ENCODE measurements around the gene BLOC1S4.
A peak's percentile ranks its signal among the peaks of the same experiment; 100 is the strongest.
"Not testable (repeated sequence)": the region's sequence is repeated elsewhere in the genome, so short reads cannot be mapped to it uniquely, and the experiment has no call there.

BLOC1S4 gene, protein sequence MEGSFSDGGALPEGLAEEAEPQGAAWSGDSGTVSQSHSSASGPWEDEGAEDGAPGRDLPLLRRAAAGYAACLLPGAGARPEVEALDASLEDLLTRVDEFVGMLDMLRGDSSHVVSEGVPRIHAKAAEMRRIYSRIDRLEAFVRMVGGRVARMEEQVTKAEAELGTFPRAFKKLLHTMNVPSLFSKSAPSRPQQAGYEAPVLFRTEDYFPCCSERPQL

DNA sequence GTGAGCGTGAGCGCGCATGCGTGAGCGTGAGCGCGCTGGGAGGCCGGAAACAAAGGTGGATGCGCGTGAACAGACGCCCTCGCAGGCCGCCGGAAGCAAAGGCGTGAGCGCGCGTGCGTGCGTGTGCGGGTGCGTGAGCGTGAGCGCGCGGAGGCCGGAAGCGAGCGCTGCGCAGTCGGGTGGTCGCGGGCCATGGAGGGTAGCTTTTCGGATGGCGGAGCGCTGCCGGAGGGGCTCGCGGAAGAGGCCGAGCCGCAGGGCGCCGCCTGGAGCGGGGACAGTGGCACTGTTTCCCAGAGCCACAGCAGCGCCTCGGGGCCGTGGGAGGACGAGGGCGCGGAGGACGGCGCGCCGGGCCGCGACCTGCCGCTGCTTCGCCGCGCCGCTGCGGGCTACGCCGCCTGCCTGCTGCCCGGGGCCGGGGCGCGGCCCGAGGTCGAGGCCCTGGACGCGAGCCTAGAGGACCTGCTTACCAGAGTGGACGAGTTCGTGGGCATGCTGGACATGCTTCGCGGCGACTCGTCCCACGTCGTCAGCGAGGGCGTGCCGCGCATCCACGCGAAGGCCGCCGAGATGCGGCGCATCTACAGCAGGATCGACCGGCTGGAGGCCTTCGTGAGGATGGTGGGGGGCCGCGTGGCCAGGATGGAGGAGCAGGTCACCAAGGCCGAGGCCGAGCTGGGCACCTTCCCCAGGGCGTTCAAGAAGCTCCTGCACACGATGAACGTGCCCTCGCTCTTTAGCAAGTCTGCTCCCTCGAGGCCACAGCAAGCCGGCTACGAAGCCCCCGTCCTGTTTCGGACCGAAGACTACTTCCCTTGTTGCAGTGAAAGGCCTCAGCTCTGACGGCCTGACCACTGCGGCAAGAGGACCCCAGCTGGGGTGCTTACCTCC is at the start of gene BLOC1S4:
Gene BLOC1S4 (plus strand): TSS at position 157 of the 894 bp plus-strand sequence. CDS start 36 bp downstream, at position 193.
- peak; percentile 95 for DNase-seq (ENCODE audit: low spot score)

DNA sequence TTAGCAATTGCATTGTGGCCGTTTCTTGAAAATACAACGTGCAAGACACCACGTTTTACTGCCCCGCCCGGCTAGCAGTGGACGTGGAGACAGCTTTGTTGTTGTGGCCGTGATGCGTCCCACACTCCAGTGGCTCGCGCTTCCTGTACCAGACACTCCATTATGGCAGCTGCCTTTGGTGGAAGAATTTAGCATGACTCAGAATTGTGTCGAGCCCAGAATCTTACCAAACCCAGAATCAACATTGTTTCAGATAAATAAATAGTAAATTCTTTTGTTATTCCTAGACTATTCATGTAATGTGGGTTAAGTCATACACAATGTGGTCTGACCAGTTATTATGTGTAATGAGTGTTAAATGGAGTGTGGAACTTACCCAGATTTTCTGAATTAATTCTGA is 47.6 kb upstream of the BLOC1S4 start:
- no peak for DNase-seq (ENCODE audit: low spot score)

DNA sequence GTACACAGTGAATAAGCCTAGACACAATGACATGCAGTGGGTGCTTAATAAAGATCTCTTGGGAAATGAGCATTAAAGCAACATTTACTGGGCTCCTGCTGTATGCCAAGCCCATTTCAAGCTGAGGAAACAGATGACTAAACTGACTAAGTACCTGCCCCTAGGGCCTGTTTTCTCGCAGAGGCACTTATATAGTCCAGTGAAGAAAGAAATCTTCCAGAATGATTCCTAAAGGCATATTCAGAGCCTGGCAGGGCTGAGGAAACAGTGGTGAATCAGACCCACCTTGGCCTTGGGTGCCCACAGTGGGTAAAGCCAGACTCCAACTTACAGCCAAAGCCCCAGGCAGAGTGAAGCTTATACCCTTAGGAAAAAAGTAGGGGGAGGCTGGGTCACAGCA is 44.3 kb upstream of the BLOC1S4 start:
- DNase-seq (ENCODE audit: low spot score): no peak

DNA sequence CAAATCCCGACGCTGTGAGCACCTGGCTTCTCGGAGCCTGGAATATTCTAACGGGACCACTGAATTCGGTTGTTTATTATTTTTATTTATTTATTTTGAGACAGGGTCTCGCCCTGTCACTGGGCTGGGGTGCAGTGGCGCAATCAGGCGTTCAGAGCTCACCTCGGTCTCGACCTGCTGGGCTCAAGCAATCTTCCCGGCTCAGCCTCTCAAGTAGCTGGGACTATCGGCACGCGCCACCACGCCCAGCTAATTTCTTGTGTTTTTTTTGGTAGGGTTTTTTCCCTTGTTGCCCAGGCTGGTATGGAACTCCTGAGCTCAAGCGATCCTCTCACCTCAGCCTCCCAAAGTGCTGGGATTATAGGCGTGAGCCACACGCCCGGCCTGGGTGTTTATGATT is 43.8 kb upstream of the BLOC1S4 start:
- no peak for DNase-seq (ENCODE audit: low spot score)

DNA sequence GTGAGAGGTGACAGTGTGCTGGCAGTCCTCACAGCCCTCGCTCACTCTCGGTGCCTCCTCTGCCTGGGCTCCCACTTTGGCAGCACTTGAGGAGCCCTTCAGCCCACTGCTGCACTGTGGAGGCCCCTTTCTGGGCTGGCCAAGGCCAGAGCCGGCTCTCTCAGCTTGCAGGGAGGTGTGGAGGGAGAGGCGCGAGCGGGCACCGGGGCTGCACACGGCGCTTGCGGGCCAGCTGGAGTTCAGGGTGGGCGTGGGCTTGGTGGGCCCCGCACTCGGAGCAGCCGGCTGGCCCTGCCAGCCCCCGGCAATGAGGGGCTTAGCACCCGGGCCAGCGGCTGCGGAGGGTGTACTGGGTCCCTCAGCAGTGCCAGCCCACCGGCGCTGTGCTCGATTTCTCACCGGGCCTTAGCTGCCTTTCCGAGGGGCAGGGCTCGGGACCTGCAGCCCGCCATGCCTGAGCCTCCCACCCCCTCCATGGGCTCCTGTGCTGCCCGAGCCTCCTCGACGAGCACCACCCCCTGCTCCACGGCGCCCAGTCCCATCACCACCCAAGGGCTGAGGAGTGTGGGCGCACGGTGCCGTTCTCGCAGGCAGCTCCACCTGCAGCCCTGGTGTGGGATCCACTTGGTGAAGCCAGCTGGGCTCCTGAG is 43.3 kb upstream of the BLOC1S4 start:
- DNase-seq (ENCODE audit: low spot score): not testable (repeated sequence)

DNA sequence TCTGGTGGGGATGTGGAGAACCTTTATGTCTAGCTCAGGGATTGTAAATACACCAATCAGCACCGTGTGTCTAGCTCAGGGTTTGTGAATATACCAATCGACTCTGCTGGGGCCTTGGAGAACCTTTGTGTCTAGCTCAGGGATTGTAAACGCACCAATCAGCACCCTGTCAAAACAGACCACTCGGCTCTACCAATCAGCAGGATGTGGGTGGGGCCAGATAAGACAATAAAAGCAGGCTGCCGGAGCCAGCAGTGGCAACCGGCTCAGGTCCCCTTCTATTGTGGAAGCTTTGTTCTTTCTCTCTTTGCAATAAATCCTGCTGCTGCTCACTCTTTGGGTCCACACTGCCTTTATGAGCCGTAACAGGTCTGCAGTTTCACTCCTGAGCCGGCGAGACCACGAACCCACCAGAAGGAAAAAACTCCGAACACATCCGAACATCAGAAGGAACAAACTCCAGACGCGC is 42.7 kb upstream of the BLOC1S4 start:
- not testable (repeated sequence) for DNase-seq (ENCODE audit: low spot score)

DNA sequence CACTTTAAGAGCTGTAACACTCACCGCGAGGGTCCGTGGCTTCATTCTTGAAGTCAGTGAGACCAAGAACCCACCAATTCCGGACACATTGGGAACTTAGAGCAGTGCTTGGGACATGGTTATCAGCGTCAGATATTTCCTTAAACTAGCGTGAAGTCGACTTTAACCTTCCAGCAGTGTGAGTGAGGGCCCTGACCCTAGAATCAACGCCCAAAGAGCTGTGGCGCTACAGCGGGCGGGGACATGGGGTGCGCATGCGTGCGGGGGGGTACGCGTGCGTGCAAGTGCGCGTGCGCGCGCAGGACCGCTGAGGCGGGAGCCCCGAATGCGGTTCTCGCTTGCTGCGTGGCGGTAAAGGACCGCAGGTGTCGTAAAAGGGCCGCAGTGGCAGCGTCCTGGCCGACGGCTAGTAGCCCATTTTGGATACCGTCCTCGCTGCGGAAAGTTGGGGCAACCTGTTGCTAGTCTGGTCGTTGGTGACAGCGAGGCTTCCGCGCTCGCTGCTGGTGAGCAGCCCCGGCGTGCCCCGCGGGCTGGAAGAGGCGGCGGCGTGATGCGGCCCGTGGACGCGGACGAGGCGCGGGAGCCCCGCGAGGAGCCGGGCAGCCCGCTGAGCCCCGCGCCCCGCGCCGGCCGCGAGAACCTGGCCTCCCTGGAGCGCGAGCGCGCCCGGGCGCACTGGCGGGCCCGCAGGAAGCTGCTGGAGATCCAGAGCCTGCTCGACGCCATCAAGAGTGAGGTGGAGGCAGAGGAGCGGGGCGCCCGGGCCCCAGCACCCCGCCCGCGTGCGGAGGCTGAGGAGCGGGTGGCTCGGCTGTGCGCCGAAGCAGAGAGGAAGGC is 42.1 kb upstream of the BLOC1S4 start:
- peak; percentile 98 for DNase-seq (ENCODE audit: low spot score)

DNA sequence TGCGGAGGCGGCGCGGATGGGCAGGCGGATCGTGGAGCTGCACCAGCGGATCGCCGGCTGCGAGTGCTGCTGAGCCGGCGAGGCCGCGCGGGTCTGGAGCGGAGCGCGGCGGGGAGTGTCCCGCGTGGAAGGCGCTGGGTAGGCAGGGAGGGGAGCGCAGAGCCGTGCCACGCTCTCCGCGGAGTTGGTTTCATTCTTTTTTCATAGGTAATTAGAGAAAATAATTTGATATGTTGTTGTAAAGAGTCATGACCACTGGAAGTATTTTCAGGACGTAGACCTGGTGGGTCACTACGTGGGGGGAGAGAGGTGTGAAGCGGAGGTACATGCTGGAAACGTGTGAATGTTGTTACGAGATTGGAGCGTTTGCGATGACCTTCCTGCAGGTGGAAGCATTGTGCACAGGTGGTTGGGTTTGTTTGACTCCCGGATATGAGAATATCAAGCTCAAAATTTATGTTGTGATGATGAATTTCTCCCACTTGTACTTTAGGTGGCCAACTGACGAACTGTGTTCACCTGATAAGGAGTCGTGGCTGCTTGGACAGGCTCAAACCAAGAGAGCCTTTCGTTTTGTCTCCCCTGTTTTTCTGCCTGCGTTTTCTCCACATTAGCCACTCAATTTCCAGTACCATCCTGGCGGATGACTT is 41.3 kb upstream of the BLOC1S4 start:
- peak; percentile 66 for DNase-seq (ENCODE audit: low spot score)

DNA sequence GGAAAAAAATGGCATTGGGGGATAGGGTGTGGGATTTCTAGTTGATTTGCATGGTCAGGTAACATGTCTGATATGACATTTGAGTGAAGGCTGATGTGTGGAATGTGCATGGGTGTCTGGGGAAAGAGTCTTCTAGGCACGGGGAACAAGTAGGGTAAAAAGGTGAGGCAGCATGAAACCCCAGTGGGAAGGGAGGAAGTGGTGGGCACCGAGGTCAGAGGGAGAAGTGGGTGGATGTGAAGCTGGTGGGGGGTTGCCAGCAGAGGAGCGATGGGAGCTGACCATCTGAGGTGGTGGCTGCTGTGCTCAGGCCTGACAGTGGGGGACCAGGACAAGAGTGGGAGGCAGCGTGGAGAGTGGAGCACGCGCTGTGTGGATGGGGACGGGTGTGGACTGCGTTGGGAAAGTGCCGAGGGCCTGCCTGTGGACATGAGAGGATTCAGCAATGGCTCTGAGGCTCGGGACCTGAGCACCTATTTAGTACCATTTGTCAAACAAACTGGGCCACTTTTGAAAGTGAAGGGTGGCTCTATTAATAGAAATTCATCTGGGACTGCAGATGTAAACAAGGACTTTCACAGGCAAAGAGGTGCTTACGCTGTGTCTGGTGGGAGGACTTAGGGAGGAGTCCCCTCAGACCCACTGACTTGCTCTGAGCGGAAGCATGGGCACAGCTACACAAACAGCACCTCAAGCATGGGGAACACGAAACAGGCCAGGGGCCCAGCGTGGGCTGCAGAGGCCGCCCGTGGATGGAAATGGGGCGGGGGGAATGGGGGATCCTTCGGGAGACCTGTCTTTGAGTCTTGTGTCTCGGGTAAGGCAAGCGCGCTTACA is 39.0 kb upstream of the BLOC1S4 start:
- DNase-seq (ENCODE audit: low spot score): no peak

DNA sequence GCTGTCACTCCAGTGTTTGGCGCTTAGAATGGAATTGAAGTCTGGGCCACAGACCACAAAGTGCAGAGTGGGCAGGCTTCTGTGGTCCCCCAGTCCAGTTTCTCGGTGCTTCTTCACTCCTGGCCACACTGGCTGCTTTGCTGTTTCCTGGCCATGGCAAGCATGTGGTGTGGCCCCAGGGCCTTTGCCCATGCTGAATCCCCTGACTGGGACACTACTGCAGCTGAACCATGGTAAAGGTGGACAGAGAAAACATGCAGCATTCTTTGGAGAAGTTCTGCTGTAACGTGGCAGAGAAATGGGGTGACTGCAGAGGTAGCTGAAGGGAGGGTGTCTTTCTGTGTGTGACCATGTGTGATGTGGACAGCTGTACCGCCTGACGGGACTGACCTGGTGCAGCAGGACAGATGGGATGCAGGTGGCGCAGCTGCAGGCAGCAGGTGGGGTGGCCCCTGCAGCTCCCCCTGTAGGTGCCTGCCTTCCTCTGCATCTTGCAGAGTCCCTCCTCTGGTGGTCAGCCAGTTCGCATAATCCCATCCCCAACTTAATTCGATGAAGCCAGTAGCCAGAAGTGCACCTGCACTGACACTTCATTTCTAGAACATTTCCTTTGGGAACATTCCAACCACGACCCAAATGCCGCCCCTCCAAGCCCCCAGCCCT is 35.5 kb upstream of the BLOC1S4 start:
- peak; percentile 23 for DNase-seq (ENCODE audit: low spot score)

DNA sequence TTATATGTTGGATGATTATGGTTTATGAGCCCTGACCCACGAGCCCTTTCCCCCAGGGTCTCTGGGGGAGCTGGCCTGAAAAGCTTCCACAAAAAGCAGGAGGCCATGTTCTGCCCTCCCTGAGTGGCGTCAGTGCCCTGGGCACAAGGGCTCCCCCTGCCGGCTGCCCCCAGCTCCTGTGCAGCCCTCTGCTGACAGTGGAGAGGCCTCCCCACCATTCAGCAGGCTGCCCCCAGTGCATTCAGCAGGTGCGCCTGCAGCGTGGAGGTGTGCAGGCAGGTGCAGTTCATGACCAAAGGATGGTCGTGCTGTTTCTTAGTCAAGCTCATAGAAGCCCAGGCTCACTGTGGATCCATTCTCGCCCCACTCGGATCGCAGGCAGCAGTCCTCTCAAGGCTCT is 34.8 kb upstream of the BLOC1S4 start:
- DNase-seq (ENCODE audit: low spot score): no peak

DNA sequence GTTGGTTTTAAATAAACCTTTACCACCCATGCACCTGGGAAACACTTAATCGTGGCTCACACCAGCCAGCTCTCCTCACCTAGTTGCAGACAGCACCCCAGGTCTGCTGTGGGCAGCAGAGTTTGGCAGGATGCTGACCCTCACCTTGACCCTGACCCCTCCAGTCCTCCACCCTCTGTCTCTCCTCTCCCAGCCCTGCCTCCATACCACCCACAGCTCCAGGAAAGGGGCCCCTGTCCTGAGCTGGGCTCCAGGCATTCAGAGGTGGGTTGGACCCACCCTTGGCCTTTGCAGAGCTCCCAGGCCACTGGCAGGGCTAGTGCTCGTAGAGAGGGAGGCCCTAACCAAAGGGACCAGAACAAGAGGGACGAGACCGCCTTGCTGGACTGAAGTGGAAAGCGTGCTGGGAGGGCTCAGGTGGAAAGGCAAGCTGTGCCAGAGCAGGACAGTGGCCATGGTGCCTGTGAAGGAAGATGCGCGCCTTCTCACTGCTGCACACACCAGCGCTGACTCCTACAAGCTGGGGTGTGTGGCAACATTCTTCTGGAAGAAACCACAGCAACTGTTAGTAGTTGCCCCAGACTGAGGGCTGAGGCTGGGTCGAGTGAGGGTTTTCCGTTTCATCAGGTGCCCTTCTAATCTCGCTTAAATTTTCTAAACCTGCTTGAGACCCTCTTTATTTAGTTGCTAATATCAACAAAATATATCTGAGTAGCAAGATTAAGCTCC is 32.9 kb upstream of the BLOC1S4 start:
- DNase-seq (ENCODE audit: low spot score): no peak

DNA sequence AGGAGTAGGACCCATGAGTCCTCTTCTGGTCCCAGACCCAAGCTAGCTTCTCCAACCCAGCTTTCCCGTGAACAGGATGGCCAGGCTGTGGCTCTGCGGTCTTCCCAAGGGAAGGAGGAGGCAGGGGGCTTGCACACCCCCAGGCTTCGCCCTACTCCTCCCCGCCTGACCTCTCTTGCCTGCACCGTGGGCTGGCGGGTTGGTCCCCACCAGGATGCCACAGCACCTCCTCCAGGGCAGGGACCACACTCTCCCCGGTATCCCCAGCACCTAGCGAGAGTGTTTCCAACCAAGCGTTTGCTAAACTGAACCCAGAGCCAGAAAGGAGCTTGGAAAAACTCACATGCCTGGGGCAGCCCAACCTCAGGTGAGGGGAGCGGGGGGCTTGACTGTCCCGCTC is 31.3 kb upstream of the BLOC1S4 start:
- DNase-seq (ENCODE audit: low spot score): no peak

DNA sequence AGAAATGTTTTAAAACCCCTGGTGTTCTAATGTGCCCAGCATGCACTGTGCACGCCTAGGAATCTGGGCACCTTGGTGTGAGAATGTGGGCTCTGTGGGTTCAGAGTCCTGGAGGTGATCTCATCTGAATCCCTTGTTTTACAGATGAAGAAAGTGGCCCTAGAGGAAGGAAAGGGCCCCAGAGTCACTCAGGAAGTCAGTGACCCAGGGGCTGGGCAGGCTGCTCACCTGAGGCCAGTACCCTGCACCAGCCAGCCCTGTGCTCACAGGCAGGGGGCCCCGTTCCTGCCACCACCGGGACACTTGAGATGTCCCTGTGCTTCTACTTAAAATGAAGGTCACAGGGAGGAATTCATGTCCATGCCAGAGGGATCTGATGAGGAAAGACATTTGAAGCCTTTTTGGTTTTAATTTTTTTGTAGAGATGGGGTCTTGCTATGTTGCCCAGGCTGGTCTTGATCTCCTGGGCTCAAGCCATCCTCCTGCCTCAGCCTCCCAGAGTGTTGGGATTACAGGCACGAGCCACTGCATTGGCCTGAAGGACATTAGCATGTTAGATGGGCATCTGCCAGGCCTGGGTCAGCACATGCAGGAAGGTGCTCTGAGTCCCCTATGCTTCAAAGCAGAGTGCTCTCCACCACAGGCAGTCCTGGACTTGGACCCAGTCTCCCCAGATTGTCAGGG is 29.7 kb upstream of the BLOC1S4 start:
- DNase-seq (ENCODE audit: low spot score): no peak

DNA sequence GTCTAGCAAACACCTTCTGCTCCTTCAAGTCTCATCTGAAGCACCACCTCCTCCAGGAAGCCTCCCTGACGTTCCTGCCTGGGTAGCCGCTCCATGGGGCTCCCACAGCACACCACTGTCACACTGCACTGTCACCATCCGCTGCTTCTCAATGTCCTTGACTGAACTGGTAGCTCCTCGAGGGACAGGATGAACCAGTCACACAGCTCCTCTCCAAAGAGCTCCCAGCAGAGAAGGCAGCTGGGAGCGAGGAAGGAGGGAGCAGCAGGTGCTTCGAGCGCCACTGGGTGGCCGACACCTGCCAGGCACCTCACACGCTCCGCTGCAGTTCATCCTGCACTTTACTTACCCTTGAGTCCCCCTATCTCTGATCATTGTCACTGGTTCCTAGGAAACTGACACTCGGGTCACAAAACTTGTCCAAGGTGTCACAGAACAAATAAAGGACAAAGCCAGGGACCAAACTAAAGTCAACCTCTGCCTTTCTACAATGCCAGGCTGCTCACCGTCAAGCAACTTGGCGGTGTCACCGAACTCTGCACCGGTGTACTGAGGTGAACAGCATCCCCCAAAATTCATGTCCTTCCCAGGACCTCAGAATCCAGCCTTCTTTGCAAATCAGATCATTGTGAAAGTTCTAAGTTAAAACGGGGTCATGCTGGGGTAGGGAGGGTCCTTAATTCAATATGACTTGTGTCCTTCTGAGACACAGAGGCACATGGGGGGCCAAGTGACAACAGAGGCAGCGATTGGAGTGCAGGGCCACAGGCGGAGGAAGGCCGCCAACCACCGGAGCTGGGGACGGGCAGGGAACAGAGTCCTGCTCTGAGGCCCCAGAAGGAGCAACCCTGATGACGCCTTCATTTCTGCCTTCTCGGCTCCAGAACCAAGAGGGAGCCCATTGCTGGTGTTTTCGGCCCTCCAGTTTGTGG is 27.8 kb upstream of the BLOC1S4 start:
- DNase-seq (ENCODE audit: low spot score): no peak

DNA sequence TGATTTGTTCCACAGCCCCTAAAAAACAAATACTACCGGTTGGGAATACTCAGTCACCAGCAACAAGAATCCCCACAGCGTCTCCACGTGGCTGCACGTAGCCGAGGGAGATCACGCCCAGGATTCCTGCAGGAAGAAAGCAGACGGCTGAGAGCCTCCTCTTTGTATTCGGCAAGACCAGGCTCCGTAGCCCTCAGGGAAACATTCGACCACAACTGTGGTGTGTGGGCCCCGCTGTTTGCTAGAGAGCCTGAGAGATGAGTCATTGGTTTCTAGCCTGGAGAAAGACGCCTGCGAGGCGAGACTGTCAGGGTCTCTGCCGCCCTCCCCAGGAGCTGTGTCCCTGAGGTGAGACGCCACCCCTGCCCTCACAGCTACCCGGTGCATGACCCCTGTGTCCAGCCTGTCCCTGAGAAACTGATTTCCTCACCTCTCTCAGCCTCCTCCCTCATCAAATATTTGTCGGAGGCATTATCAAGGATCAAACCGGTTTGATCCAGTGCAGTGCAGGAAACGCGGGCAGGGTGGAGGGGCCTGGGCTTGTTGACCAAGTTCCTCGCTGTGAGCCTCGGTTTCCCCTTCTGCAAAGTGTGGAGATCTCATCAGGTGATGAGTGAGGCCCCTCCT is 27.0 kb upstream of the BLOC1S4 start:
- DNase-seq (ENCODE audit: low spot score): no peak

DNA sequence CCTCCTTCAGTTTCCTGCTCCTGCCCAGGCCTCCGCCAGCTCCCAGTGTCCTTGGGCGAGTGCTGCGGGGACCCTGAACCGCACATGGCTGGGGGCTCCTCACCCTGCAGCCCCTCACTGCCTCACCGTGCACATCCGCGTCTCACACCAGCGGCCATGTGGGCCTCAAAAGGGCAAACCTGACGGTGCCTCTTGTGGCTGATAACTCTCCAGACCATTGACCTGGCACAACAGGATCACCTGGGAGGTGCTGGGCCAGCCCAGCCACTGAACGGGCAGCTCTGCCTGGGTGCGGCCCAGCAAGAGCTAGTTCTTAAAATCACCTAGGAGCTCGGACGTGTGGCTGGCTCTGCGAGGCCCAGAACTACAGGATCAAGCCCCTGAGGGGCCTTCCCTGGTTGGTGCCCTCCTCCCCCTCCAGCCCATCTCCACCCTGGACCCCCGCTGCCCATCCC is 26.4 kb upstream of the BLOC1S4 start:
- DNase-seq (ENCODE audit: low spot score): no peak
